Astrocyte of the cerebellum (primary cell): ENCODE measurements around the gene ULK4.
"Not testable (repeated sequence)": the region's sequence is repeated elsewhere in the genome, so short reads cannot be mapped to it uniquely, and the experiment has no call there.

ENCODE experiments used
- DNase-seq: peaks from one replicate; pipeline ENCODE4 v3.0.0-alpha.2; 2011; ENCODE audit warnings: low read depth
- H3K4me3 ChIP-seq: 2 replicates; pipeline ENCODE4 v1.5.1; 2011; ENCODE audit warnings: mild to moderate bottlenecking, low read depth, low read length, moderate library complexity
- CTCF ChIP-seq: IDR thresholded peaks from 2 replicates; pipeline ENCODE4 v1.5.1; 2012; ENCODE audit warnings: low read length, low read depth, moderate library complexity, mild to moderate bottlenecking; ENCODE audit errors: missing control alignments
- in situ Hi-C: cut with HindIII; loops from 2 replicates; pipeline ENCODE4 v1.10.0; 2017; ENCODE audit warnings: low sequenced_read_pairs

ULK4 gene

GRCh38 chr3:41394896-41395295 is 567.0 kb downstream of the ULK4 start:
- no peak overlapping the region for H3K4me3 ChIP-seq
- no peak for TF ChIP-seq CTCF
- in situ Hi-C loops, result no loop called here
- DNase-seq, result no peak

- H3K4me3 ChIP-seq, DNase-seq, in situ Hi-C loops: not testable (repeated sequence)
Observed at GRCh38 chr3:41370765-41371535, 591.0 kb downstream of the ULK4 start.

GRCh38 chr3:41370307-41370706 is 591.6 kb downstream of the ULK4 start:
- in situ Hi-C loops, result no loop called here
- no peak for TF ChIP-seq CTCF
- DNase-seq, result no peak
- no peak overlapping the region for H3K4me3 ChIP-seq

GRCh38 chr3:41369838-41370237 is 592.1 kb downstream of the ULK4 start:
- no peak overlapping the region for H3K4me3 ChIP-seq
- TF ChIP-seq CTCF, result no peak
- in situ Hi-C loops, result no loop called here
- no peak for DNase-seq

GRCh38 chr3:41365973-41366372 is 595.9 kb downstream of the ULK4 start:
- in situ Hi-C loops, result no loop called here

GRCh38 chr3:41364736-41365135 is 597.2 kb downstream of the ULK4 start:
- DNase-seq, result no peak
- in situ Hi-C loops, result no loop called here
- no peak overlapping the region for H3K4me3 ChIP-seq
- TF ChIP-seq CTCF, result no peak

More at GRCh38 chr3:41365973-41366372, 595.9 kb downstream of the ULK4 start:
- DNase-seq, result no peak
- no peak for TF ChIP-seq CTCF
- no peak overlapping the region for H3K4me3 ChIP-seq

- H3K4me3 ChIP-seq, result no peak overlapping the region
- TF ChIP-seq CTCF, result no peak
- no peak for DNase-seq
- in situ Hi-C loops, result no loop called here
Observed at GRCh38 chr3:41363830-41364523, 597.9 kb downstream of the ULK4 start.
